ENCODE measurements around the gene CEP164.
"Not testable (repeated sequence)": the region's sequence is repeated elsewhere in the genome, so short reads cannot be mapped to it uniquely, and the experiment has no call there.

The CEP164 gene

GRCh38 chr11:117369534-117369933 is 41.9 kb downstream of the CEP164 start:
- no peak for DNase-seq

DNA sequence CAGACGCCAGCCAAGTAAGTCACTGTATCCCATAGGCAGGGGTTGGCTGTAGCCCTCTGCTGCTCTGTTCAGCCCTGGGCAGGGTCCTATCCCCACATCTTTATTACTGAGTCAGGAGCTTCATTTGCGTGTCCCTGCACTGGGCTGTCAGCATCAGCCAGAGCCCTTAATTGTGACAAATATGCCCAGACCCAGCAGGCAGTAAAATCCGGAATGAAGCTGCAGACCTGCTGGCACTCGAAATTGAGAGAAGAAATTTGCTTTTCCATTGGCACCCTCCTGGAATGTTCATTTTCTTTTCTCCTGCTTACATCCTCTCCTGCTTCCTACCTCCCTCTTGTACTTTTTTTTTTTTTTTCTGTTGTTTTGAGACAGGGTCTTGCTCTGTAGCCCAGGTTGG is 43.8 kb downstream of the CEP164 start:
- DNase-seq: no peak

- no peak for DNase-seq
Observed at GRCh38 chr11:117374316-117375055, 46.8 kb downstream of the CEP164 start.

DNA sequence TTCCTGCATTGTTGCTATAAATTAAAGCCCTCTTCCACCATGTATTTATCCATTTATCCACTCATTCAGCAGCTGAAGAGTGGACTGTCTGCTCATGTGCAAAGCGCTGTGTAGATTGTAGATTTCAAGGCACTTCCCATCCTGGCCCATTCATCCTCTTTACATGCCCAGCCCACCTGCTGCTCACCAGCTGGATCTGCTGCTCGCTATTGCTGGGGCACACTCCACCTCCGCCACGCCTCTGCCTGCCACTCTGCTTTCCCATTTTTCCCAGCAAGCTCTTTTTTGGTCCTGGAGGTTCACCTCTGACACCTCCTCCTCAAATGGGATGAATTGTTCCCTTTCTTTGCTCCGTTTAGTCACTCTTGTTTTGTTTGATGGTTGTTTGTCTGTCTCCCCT is 48.3 kb downstream of the CEP164 start:
- no peak for DNase-seq

- no peak for DNase-seq
Observed at GRCh38 chr11:117376517-117376916, 48.9 kb downstream of the CEP164 start.

- DNase-seq: no peak
Observed at GRCh38 chr11:117378976-117379865, 51.6 kb downstream of the CEP164 start.

DNA sequence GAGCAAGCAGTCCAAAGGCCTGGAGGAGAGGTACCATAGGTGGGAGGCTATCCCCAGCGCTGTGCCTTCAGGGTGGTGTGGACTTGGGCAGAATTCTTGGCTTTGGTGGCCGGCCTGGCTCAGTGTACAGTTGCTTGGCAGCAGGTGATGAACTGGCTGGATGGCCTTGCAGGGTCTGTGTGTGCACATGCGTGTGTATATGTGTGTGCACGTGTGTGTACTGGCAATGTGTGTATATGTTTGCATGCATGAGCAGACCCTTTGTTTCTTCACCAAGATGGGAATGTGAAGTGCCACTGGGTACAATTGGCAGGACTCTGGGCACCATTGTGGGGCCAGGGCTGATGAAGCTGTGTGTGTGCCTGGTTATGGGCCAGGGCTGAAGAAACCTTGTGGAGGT is 53.0 kb downstream of the CEP164 start:
- DNase-seq: no peak

GRCh38 chr11:117381481-117382387 is 54.1 kb downstream of the CEP164 start:
- DNase-seq: no peak

GRCh38 chr11:117382746-117383145 is 55.1 kb downstream of the CEP164 start:
- no peak for DNase-seq

DNA sequence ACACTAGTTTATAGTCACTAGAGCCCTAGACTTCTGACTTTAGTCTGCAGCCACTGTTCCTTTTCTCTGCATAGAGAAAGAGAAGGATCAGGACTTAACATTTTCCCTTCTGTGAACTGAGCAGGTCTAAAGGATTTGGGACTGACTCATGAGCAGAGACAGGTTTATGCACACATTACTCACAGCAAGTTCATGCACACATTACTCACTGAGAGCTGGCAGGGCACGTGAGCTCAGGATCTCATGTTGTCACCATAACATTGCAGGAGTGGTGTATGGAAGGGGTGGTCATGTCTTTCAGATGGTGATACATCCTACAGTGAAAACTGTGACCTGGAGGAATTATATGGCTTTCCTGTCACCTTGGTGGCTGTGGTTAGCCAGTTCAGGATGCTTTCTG is 56.4 kb downstream of the CEP164 start:
- no peak for DNase-seq

DNA sequence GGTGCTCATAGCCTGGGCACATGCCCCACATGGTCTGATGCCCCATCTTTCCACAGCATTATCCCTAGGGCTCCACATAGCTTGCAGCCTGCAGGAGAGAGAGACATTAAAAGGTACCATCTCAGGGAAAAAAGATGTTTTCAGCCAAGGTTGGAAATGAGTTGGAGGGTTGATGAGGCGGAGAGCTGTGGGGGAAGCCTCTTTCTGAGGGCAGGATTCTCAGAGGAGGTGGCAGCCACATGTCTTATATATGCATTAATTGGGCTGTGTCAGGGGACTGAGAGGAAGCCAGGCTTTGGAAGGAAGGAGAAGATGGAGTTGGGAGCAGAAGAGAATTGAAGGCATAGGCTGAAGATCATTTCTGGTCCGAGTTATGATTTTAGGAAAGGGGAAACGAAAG is 57.8 kb downstream of the CEP164 start:
- DNase-seq: no peak

- no peak for DNase-seq
Observed at GRCh38 chr11:117385906-117386305, 58.3 kb downstream of the CEP164 start.

- no peak for DNase-seq
Observed at GRCh38 chr11:117387992-117388755, 60.5 kb downstream of the CEP164 start.

DNA sequence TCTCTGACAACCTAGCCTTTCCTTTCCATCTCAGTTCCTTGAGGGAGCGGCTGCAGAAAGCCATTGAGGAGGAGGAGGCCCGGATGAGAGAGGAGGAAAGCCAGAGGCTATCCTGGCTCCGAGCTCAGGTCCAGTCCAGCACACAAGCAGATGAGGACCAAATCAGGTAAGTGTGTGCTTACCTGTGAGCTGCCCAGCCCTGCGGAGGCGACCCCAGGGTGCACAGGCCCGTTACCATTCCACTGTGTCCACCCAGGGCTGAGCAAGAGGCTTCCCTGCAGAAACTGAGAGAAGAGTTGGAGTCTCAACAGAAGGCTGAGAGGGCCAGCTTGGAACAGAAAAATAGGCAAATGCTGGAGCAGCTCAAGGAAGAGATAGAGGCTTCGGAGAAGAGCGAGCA is 63.1 kb downstream of the CEP164 start:
- DNase-seq: no peak

GRCh38 chr11:117391181-117391580 is 63.5 kb downstream of the CEP164 start:
- DNase-seq: no peak

- no peak for DNase-seq
Observed at GRCh38 chr11:117392001-117392690, 64.5 kb downstream of the CEP164 start.

- DNase-seq: no peak
Observed at GRCh38 chr11:117392979-117393378, 65.3 kb downstream of the CEP164 start.

DNA sequence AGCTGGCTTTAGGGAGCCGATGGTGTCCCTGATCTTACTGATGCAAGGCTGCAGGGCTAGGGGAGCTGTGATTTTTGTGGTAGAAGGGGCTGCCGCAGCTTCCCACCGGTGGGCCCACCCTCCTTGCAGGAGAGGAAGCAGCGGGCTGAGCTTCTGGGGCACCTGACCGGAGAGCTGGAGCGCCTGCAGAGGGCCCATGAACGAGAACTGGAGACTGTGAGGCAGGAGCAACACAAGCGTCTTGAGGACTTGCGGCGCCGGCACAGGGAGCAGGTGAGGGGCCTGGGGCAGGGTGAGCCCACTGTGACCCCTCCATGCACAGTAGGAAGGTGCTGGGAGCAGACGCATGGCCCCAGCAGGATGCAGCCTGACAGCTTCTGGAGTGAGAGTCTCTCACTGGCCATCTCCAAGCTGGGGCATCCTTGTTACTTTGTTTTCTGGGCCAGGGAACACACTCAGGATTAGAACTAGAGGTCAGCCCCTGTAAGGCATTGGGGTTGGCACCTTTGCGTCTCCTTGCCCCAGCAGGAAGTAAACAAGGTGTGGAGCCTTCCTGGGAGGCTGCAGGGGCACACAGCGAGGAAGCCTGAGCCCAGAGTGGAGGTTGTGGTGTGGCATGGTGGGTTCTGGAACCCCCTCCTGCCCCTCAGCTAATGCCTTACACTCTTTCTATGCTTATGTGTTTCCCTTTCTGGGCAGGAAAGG is 66.7 kb downstream of the CEP164 start:
- DNase-seq: no peak

DNA sequence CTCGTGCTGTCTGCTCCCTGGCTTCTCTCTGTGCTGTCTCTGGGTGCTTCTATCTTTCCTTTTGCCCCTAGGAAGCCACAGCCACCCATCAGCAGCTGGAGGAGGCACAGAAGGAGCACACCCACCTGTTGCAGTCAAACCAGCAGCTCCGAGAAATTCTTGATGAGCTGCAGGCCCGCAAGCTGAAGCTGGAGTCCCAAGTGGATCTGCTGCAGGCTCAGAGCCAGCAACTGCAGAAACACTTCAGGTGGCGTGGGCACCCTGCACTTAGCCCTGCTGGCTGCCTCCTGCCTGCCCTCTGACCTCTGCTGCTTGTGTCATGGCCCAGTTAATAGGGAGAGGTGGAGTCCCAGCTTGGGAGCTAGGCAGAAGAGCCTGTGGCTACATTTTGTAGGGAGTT is 67.8 kb downstream of the CEP164 start:
- DNase-seq: no peak

- DNase-seq: no peak
Observed at GRCh38 chr11:117396970-117397369, 69.3 kb downstream of the CEP164 start.

- DNase-seq: not testable (repeated sequence)
Observed at GRCh38 chr11:117398618-117399017, 71.0 kb downstream of the CEP164 start.

Data from activated CD8-positive, alpha-beta memory T cell treated with anti-CD3 and anti-CD28 coated beads, Interleukin-2, amount 50 U/mL, for 48 hours (primary cell).